ENCODE data around the gene CD7. TPM values are rescaled to one million over a fixed set of nuclear protein-coding genes. Genes with fewer than 3 reads are reported as not detected.

CD7 gene
- total and polyA plus RNA-seq, 9 of the 15 experiments (the other 6 are each of a cell fraction or from before 2014, with no cell fraction given) = 0.21 to 0.35 TPM; not detected in 7

- TF ChIP-seq ZNF263 (CRISPR knock-in tag; IDR thresholded peaks at IDR 0.05; ENCODE audit: borderline replicate concordance) (peak; percentile 36; the same call in 1 of the 2 replicates), ELK3 (CRISPR knock-in tag; IDR thresholded peaks at IDR 0.05) (no peak), KDM5B (IDR thresholded peaks at IDR 0.05; ENCODE audit: insufficient replicate concordance, low read depth, low read length) (peak; percentile 98), TAF9B (IDR thresholded peaks at IDR 0.05; ENCODE audit: partially characterized antibody) (peak; percentile 74), RBM14 (IDR thresholded peaks at IDR 0.05; ENCODE audit: borderline replicate concordance, insufficient read depth, low read depth, low read length) (no peak), RAD51 (IDR thresholded peaks at IDR 0.05; ENCODE audit: borderline replicate concordance, low read depth) (peak; percentile 99), ZBTB49 (CRISPR knock-in tag; IDR thresholded peaks at IDR 0.05; ENCODE audit: borderline replicate concordance) (no peak), CUX1 (CRISPR knock-in tag; IDR thresholded peaks at IDR 0.05) (no peak), POLR2AphosphoS5 (IDR thresholded peaks at IDR 0.05; ENCODE audit: control insufficient read depth, insufficient read depth, low read depth, low read length) (peak; percentile 90), RBM15 (IDR thresholded peaks at IDR 0.05; ENCODE audit: insufficient read depth, low read length) (no peak), GTF2E2 (tag; IDR thresholded peaks at IDR 0.05) (peak; percentile 94), SP2 (IDR thresholded peaks at IDR 0.05; ENCODE audit: extremely low read depth, low read depth, low read length, poor library complexity, severe bottlenecking) (no peak), RHOXF2B (CRISPR knock-in tag; conservative IDR thresholded peaks at IDR 0.05) (no peak), STAG1 (CRISPR knock-in tag; IDR thresholded peaks at IDR 0.05; ENCODE audit: borderline replicate concordance) (peak; percentile 46; the same call in 1 of the 2 replicates), ZNF583 (CRISPR knock-in tag; IDR thresholded peaks at IDR 0.05) (no peak), PTTG1 (tag; IDR thresholded peaks at IDR 0.05; ENCODE audit: low read depth) (no peak), E2F3 (CRISPR knock-in tag; IDR thresholded peaks at IDR 0.05) (no peak), ZNF408 (CRISPR knock-in tag; IDR thresholded peaks at IDR 0.05; ENCODE audit: low read depth) (no peak)
Measured at GRCh38 chr17:82292251-82293154, 24.9 kb downstream of the CD7 start (continued).

Measured in K562 (cell line).